ENCODE measurements around the gene DDX41. TPM values are rescaled to one million over a fixed set of nuclear protein-coding genes. Genes with fewer than 3 reads are reported as not detected.

The DDX41 gene
- total and polyA plus RNA-seq, 2 of the 13 experiments (the other 11 are each of a cell fraction or from before 2014, with no cell fraction given), result 62.8 to 105 TPM

DNA sequence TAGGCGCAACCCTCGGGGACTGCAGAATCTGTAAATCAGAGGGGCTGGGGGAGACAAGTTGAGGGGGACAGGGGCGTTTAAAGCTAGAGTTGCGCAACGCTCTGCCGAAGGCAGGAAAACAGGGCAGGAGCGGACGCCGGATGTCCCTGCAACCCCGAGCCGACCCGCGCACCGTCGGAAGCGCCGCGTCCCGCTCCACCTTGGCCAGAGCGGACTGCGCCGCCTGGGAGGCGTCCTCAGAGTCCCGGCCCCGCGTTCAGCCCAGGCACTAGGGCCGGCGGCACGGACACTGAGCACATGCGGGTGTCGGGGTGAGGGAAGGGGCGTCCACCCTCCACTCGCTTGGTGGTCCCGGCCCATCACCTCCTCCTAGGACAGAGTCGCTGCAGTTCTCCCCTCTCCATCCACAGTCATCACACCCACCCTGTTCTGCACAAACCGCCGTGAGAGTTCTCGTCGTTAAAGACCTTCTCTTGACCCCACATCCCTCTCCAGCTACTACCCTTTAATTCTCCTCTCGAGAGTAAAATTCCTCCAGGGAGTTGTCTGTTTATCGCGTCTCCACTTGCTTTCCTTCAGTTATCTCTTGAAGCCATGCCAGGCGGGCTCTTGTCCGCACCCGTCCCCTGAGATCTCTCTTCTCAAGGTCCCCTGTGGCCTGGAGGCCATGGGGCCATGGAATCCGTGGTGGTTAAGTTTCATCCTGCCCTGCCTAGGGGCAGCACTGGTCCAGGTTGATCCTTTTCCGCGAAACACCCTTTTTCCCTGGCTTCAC is 18.6 kb downstream of the DDX41 start (continued):
- TF ChIP-seq ZNF142 (CRISPR knock-in tag; IDR thresholded peaks at IDR 0.05) (no peak), UBTF (CRISPR knock-in tag; IDR thresholded peaks at IDR 0.05) (peak; percentile 68), ZNF251 (CRISPR knock-in tag; IDR thresholded peaks at IDR 0.05) (no peak), ZMYM2 (CRISPR knock-in tag; IDR thresholded peaks at IDR 0.05) (peak; percentile 38), ISX (CRISPR knock-in tag; conservative IDR thresholded peaks at IDR 0.05) (no peak), ZHX1 (CRISPR knock-in tag; IDR thresholded peaks at IDR 0.05; ENCODE audit: low read depth) (no peak), ZNF230 (CRISPR knock-in tag; IDR thresholded peaks at IDR 0.05) (0 out of 2 replicates have a peak, but pooled peaks have one; percentile 7), THAP7 (CRISPR knock-in tag; IDR thresholded peaks at IDR 0.05) (no peak)
- TF ChIP-seq, protein P1, sequence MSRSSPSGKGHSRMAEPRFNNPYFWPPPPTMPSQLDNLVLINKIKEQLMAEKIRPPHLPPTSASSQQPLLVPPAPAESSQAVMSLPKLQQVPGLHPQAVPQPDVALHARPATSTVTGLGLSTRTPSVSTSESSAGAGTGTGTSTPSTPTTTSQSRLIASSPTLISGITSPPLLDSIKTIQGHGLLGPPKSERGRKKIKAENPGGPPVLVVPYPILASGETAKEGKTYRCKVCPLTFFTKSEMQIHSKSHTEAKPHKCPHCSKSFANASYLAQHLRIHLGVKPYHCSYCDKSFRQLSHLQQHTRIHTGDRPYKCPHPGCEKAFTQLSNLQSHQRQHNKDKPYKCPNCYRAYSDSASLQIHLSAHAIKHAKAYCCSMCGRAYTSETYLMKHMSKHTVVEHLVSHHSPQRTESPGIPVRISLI (CRISPR knock-in tag; IDR thresholded peaks at IDR 0.05; ENCODE audit: borderline replicate concordance), result no peak

Measured in HepG2 (cell line).